Measurements from ENCODE around the gene GLB1L2.
A peak's percentile ranks its signal among the peaks of the same experiment; 100 is the strongest.

The GLB1L2 gene

DNA sequence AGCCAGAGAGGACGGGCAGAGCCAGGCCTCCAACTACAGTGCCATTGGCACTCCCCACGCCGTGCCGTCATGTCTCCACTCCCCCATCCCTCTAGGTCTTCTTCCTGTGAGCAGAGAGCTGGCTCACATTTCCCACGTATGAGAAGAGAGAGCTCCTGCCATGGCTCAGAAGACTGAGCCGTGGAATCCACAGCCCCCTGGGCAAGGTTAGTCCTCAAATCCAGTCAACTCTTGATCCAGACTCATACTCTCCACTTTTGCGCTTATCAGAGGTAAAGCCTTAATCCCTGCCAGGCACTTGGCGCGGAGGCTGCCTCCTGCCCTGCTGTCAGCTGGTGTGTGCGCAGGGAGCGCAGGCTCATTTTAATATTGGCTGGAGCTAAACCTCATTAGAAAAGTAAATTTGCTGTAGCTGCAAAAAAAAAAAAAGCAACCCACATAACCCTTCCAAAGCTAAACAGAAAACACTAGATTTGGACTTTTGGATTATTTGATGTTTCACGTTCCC, 75.6 kb downstream of the GLB1L2 start:
- Histone ChIP-seq H3K9me3 (no peaks in the 10 kb centered on the region), H3K27me3 (ENCODE audit: low read depth) (0 out of 2 replicates have a peak, but pooled peaks cover 3% of the 10 kb centered on the region), H3K4me3 (no peak overlapping the region), H3K36me3 (replicated peaks) (no peaks in the 10 kb centered on the region), H3K4me1 (no peaks in the 10 kb centered on the region)
- in situ Hi-C loops (cut with MboI; ENCODE audit: low sequenced_read_pairs) = no loop called here
- DNase-seq (ENCODE audit: low spot score in 2 of 2) = no peak

DNA sequence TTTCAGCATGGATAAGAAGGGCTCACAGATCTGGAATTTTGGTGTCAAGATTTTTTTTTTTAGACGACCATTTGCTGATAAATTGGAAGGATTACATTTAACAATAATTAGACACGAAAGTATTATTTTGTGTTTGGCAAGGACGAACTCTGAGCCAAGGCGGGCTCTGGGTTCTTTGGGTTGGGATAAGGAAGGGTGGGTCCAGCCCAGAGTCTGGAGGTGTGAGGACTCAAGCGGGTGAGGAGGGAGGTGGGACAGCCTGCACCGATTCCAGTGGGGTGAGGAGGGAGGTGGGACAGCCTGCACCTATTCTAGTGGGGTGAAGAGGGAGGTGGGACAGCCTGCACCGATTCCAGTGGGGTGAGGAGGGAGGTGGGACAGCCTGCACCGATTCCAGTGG, 76.1 kb downstream of the GLB1L2 start:
- H3K27me3 ChIP-seq (ENCODE audit: low read depth) = peaks cover 7% of the 10 kb centered on the region
- H3K4me3 ChIP-seq = no peak overlapping the region
- in situ Hi-C loops (cut with MboI; ENCODE audit: low sequenced_read_pairs) = no loop called here
- no peak for DNase-seq (ENCODE audit: low spot score in 2 of 2)
- H3K4me1 ChIP-seq = no peaks in the 10 kb centered on the region
- H3K36me3 ChIP-seq (replicated peaks) = no peaks in the 10 kb centered on the region
- no peaks in the 10 kb centered on the region for H3K9me3 ChIP-seq

DNA sequence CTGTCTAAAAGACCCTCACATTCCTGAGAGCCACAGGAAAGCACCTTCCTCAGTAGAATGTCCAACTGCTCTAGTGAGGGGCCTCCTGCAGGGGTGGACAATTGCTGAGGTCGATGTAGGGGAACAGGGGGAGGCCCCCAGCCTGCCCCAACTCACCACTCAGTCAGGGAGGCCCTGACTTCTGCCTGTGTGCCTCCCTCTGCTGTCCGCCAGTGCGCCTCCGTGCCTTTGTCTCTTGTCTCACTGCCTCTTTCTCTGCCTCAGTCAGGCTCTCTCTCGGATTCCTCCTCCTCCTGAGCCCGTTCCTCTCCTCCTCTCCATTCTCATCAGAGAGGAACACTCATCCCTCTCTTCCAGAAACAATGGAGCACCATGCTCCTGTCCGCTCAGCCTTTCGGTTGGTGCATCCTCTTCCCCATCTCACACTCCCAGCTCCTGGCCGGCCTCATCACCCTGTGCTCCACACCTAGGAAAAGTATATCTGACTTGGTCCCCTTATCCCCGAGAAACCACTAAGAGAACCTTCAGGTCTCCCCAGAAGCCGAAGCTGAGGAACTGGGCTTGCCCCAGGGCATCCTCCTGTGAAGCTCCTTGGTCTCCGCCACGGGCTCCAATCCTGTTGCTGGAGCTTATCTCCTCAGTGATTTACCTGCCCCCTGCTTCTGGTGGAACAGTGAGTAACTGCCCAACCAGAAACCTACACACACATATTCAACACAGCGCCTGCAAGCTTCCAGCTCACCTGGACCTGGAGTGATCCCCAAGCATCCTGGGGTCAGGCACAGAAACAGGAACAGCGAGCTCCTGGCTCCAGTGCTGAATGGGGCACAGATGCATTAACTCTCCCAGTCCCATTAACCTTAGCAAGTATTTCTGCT, 78.0 kb downstream of the GLB1L2 start:
- H3K9me3 ChIP-seq = no peaks in the 10 kb centered on the region
- in situ Hi-C loops (cut with MboI; ENCODE audit: low sequenced_read_pairs) = no loop called here
- H3K4me1 ChIP-seq = peaks cover 4% of the 10 kb centered on the region; the same call in 1 of the 2 replicates
- H3K4me3 ChIP-seq = no peak overlapping the region
- H3K36me3 ChIP-seq (replicated peaks) = no peaks in the 10 kb centered on the region
- DNase-seq (ENCODE audit: low spot score in 2 of 2) = no peak
- H3K27me3 ChIP-seq (ENCODE audit: low read depth) = peaks cover 16% of the 10 kb centered on the region

DNA sequence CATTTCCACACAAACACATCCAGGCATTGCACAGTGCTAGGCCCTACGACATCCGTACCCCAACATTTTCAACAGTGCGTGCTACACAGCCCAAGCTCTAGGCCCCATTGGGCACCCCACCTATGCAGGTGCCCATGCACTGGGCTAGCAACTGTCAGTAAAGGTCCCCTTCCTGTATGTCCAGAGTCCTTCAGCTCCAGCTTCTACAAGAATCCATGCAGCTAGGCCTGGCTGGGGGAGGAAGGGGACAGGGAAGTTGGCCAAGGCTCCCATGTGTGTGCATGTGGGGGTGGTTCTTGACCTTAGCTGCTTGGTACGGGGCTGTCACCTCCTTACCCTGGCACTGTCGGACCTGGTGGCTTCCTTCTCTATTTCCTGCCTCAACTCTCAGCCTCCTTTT, 79.0 kb downstream of the GLB1L2 start:
- H3K36me3 ChIP-seq (replicated peaks) = no peaks in the 10 kb centered on the region
- H3K4me1 ChIP-seq = peaks cover 4% of the 10 kb centered on the region; the same call in 1 of the 2 replicates
- peak overlapping the region; percentile 43 for H3K4me3 ChIP-seq
- H3K27me3 ChIP-seq (ENCODE audit: low read depth) = peaks cover 18% of the 10 kb centered on the region
- in situ Hi-C loops (cut with MboI; ENCODE audit: low sequenced_read_pairs) = no loop called here
- DNase-seq (ENCODE audit: low spot score in 2 of 2) = no peak
- H3K9me3 ChIP-seq = no peaks in the 10 kb centered on the region

- H3K4me1 ChIP-seq = peaks cover 4% of the 10 kb centered on the region; the same call in 1 of the 2 replicates
- H3K36me3 ChIP-seq (replicated peaks) = no peaks in the 10 kb centered on the region
- H3K9me3 ChIP-seq = no peaks in the 10 kb centered on the region
- in situ Hi-C loops (cut with MboI; ENCODE audit: low sequenced_read_pairs) = no loop called here
- H3K27me3 ChIP-seq (ENCODE audit: low read depth) = peaks cover 27% of the 10 kb centered on the region
- peak; percentile 6 to 65 for DNase-seq (ENCODE audit: low spot score in 2 of 2)
- peak within 1 kb of the TSS; percentile 43 for H3K4me3 ChIP-seq
Observed at GRCh38 chr11:134412203-134413042, 80.6 kb downstream of the GLB1L2 start, which contains the start of gene B3GAT1. Gene B3GAT1, minus strand, starts transcription at chr11:134412242. Its CDS starts 24,583 bp downstream, at chr11:134387659.

- no peak for DNase-seq (ENCODE audit: low spot score in 2 of 2)
- Histone ChIP-seq H3K36me3 (replicated peaks) (no peaks in the 10 kb centered on the region), H3K4me1 (peaks cover 4% of the 10 kb centered on the region; the same call in 1 of the 2 replicates), H3K9me3 (no peaks in the 10 kb centered on the region), H3K27me3 (ENCODE audit: low read depth) (peaks cover 27% of the 10 kb centered on the region), H3K4me3 (peak overlapping the region; percentile 40)
- in situ Hi-C loops (cut with MboI; ENCODE audit: low sequenced_read_pairs) = no loop called here
Observed at GRCh38 chr11:134413043-134413825, 81.4 kb downstream of the GLB1L2 start.

- peak; percentile 10 to 46 for DNase-seq (ENCODE audit: low spot score in 2 of 2)
- peaks cover 4% of the 10 kb centered on the region; the same call in 1 of the 2 replicates for H3K4me1 ChIP-seq
- in situ Hi-C loops (cut with MboI; ENCODE audit: low sequenced_read_pairs) = no loop called here
- H3K4me3 ChIP-seq = no peak overlapping the region
- H3K9me3 ChIP-seq = no peaks in the 10 kb centered on the region
- H3K27me3 ChIP-seq (ENCODE audit: low read depth) = peaks cover 27% of the 10 kb centered on the region
- no peaks in the 10 kb centered on the region for H3K36me3 ChIP-seq (replicated peaks)
Observed at GRCh38 chr11:134413826-134414731, 82.3 kb downstream of the GLB1L2 start.

- H3K36me3 ChIP-seq (replicated peaks) = no peaks in the 10 kb centered on the region
- peaks cover 27% of the 10 kb centered on the region for H3K27me3 ChIP-seq (ENCODE audit: low read depth)
- no peaks in the 10 kb centered on the region for H3K9me3 ChIP-seq
- in situ Hi-C loops (cut with MboI; ENCODE audit: low sequenced_read_pairs) = no loop called here
- DNase-seq (ENCODE audit: low spot score in 2 of 2) = no peak
- no peak overlapping the region for H3K4me3 ChIP-seq
- H3K4me1 ChIP-seq = peaks cover 4% of the 10 kb centered on the region; the same call in 1 of the 2 replicates
Observed at GRCh38 chr11:134414766-134415765, 83.3 kb downstream of the GLB1L2 start.

DNA sequence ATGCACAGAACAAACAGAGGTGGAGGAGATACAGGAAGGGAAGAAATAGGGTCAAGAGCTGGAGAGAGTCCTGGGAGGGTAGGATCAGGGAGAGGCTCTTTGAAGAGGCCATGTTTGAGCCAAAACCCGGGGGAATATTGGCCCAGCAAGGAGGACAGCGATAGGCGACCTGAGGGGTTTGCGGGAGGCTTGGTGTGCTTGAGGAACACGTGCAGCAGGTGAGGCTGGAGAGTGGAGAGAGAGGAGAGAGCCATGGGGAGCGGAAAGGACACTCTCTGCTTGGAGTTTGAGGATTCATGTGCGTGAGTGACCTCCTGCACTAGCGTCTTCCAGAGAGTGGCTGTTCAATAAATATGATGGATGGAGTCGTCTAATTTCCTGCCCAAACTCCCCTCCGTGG, 84.9 kb downstream of the GLB1L2 start:
- no peak overlapping the region for H3K4me3 ChIP-seq
- in situ Hi-C loops (cut with MboI; ENCODE audit: low sequenced_read_pairs) = no loop called here
- DNase-seq (ENCODE audit: low spot score in 2 of 2) = no peak

DNA sequence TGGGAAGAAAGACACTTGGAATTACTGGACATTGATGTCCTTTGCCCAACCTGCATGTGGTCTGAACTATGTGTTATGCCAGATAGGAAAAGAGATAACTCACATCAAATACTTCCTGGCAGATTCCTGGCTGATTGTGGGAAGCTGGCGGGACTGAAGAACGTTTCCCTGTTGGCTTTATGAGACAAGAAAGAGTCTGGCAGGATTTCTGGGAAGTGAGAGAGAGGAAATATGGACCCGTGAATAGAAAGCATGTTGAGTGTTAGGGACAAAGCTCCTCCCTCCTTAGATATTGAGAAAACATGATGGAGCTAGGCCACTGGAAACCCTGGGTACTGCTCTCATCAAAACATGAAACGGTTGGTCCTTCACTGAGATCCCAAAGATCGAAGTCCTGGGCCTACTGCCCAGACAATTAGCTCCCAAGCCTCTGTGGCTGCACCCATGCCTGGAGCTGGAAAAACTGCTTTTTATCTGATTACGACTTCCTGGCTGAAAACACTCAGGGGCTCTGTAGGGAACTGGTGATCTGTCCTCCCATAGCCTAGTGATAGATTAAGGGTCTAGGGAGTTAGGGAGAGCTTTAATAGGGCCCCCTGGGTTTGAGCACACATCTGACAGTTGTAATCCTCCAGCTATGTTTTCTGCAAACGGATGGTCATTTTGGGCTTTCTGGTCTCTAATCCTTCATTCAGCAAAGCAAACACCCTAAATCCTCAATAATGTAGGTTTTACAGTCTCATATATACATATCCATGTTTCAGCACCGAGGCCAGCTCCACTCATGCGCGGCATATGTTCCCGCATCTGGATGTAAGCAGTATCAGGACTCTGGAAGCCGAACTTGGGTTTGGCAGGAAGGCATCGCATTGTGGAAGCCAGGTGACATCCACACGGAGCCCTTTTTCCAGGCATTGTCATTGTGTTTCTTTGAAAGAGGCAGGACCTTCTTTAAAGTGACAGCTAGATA, 86.4 kb downstream of the GLB1L2 start:
- in situ Hi-C loops (cut with MboI; ENCODE audit: low sequenced_read_pairs) = no loop called here
- peaks cover 4% of the 10 kb centered on the region; the same call in 1 of the 2 replicates for H3K4me1 ChIP-seq
- H3K27me3 ChIP-seq (ENCODE audit: low read depth) = peaks cover 18% of the 10 kb centered on the region
- no peak overlapping the region for H3K4me3 ChIP-seq
- H3K36me3 ChIP-seq (replicated peaks) = no peaks in the 10 kb centered on the region
- DNase-seq (ENCODE audit: low spot score in 2 of 2) = peak in 1 of 2 experiments; percentile 74
- no peaks in the 10 kb centered on the region for H3K9me3 ChIP-seq

More for the DNA sequence above, 84.9 kb downstream of the GLB1L2 start:
- Histone ChIP-seq H3K36me3 (replicated peaks) (no peaks in the 10 kb centered on the region), H3K27me3 (ENCODE audit: low read depth) (peaks cover 24% of the 10 kb centered on the region), H3K9me3 (no peaks in the 10 kb centered on the region), H3K4me1 (peaks cover 4% of the 10 kb centered on the region; the same call in 1 of the 2 replicates)

Data from HAP-1 (cell line).